ENCODE measurements around the gene RAD50.

The RAD50 gene

DNA sequence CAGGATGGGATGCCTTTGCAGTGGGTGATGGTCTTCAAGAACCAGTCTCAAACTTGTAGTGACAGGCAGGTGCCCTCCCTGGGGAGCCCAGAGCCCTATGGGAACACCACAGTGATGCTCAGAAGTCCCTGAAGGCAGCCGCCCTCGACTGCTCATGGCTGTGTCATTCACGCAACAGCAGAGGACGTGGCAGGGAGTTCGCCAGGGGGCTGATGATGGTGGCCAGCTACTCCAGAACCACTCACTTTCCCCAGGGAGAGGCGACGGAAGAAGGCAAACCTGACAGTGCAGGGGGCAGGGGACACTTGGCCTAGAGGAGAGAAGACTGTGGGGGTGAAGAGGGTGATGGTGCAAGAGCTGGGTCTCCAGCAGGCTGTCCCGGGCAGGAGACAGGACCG is 105.2 kb downstream of the RAD50 start:
- no peak for DNase-seq (ENCODE audit: low read depth)

DNA sequence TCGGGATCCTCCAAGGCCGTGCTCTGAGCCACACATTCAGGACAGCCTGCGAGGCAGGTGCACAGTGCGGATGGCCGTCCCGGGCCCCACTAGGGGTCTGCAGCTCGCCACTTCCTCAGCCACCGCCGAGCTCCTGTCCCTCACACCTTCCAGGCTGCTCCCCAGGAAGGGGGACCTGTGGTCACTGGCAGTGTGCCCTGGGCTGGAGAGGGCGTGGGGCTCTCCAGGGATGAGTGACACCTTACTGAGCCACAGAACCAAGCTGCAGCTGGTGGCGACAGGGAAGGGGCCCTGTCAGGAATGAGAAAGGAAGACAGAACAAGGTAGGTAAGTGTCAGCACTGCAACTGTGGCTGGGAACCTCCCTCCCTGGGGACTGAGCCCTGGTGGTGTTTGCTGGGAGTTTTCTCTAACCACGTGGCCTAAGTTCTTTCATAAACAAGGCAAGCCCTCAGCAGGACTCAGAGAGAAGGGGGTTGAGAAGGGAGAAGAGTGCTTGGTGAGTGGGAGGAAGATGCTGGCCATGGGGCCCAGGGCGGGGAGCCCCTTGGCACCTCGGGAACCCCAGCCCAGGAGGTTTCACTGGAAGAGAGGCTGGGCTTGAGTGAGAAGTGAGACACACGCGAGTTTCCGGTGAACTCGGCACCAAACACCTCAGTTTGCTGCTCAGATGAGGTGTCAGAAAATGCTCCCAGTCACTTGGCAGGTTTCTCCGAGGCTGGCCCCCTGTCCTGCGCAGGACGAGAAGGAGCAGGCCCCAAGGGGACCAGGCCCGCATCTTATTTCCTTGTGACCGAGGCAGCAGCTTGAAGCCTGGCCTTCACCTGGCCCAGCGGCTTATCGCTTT is 106.4 kb downstream of the RAD50 start:
- no peak for DNase-seq (ENCODE audit: low read depth)

DNA sequence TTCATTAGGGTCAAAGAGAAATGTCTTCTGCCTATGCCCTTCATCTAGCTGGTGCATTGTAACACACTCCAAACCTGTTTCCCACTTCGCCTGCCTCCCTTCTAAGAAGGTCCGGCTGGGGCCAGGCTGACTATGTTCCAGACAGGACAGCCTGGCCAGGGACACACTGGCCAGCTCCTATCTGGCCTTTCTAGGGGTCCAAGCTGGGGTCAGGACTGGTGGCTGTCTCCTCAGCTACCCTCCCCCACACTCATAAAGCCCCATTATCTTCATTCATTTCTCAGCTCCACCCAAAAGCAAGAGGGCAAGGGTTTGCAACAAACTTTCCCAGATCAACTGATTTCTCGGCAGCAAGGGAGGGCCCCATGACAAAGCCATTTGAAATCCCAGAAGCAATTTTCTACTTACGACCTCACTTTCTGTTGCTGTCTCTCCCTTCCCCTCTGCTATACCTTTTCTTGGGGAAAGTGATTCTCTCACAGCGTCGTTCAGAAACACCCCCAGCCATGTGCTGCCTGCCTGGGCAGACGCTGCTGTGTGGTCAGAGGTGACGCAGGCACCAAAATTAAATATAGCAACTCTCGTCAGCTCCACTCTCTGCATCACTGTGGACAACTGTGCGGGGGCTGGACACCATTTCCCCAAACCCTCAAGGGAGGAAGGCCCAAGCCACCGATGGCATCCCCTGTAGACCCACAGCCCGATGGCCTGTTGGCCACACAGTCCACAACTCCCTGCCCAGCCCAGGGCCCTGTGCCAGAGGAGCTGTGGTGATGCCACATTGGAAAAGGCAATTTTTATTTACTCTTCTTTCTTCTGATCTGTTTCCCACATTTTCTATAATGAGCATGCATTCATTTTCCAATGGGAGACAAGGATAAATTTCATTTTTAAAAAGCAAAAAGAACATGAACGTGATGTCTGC is 107.3 kb downstream of the RAD50 start:
- DNase-seq (ENCODE audit: low read depth): no peak

DNA sequence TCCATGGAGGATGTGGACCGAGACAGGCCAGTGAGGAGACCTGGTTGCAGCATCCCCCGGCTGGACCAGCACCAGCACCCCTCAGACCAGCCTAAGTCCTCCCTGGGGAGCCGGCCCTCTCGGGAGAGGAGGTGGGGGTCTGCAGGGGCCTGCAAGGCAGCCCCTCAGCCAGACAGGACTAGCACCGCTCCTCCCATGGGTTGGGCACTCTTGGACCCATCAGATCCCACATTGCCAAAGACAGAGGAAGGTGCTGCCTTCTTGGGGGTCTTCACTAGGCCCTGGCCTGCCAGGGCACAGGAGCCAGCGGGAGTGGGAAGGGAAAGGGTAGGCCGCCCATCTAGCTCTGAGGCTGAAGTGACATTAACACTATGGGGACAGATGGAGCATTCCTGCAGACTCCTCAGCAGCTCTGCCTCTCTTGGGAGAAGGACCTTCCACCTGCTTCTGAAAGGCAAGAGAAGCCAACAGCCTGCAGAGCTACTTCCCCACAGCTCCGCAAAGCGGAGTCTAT is 108.0 kb downstream of the RAD50 start:
- no peak for DNase-seq (ENCODE audit: low read depth)

DNA sequence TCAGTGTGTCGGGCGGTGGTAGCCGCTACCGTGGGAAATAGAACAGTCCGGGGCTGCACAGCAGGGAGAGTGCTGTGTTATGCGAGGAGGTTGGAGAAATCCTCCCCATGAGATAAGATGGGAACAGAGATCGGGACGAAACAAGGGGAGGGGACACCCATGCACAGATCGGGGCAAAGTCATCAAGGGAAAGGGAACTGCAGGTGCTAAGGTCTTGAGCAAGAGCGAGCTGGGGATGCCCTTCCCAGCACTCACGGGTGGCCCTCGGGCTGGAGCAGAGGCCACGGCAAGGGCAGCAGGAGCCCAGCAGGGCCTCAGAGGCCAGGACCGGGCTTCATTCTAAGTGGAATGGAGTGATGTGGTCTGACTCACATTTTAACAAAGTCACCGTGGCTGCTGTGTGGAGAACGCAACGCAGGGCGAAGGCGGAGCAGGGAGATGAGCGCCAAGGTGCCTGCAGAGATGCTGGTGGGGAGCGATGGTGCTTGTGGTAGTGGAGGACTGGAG is 108.8 kb downstream of the RAD50 start:
- no peak for DNase-seq (ENCODE audit: low read depth)

DNA sequence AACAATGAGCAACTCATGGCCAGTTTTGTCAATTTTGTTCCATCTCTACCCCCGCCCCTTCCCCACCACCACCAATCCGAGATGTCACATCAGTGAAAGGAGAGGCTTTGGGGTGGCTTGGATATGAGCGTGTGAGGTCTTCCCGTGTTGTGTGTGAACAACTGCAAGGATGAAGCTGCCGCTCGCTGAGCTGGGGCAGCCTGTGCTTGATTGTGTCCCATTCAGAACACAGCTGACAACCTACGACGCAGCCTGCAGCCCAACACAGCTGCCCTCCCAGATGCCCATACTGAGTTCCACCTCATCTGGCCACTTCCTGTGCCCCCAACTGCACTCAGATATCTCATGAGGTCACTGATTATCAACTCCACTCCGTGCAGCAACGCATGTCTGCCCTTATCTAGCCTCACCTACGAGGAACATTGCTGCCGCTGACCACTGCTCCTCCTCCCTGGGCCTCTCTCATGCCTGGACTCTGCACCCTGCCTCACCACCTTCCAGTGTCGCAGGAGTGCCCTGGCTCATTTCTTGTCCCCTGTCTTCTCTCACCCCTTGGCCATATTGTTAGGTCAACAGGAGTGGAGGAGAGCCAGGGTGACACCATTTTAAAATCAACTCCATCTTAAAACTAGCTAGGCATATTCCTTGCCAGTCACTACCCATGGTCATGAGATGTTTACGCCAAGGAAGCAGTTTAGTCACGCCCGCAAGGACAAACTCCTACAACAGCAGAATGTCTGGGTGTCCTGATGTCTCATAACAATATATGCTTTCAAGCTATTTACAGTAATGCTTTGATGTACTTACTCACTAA is 109.7 kb downstream of the RAD50 start:
- no peak for DNase-seq (ENCODE audit: low read depth)

DNA sequence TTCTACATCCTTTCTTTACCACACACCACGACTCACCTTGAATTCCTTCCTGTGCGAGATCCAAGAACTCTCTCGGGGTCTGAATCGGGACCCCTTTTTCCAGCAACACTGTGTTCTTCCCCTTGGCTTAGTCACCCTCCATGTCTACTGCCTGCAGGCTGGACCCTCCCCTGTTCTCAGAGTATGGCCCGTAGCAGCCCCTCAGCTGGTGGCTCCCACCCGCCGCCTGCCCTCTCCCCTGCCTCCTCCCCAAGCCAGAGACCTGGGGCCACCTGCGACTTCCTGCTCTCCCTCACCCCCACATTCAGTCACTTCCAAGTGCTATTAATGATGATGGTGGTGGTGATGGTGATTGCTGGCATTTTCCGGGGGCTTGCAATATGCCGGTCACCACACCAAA is 110.5 kb downstream of the RAD50 start:
- no peak for DNase-seq (ENCODE audit: low read depth)

DNA sequence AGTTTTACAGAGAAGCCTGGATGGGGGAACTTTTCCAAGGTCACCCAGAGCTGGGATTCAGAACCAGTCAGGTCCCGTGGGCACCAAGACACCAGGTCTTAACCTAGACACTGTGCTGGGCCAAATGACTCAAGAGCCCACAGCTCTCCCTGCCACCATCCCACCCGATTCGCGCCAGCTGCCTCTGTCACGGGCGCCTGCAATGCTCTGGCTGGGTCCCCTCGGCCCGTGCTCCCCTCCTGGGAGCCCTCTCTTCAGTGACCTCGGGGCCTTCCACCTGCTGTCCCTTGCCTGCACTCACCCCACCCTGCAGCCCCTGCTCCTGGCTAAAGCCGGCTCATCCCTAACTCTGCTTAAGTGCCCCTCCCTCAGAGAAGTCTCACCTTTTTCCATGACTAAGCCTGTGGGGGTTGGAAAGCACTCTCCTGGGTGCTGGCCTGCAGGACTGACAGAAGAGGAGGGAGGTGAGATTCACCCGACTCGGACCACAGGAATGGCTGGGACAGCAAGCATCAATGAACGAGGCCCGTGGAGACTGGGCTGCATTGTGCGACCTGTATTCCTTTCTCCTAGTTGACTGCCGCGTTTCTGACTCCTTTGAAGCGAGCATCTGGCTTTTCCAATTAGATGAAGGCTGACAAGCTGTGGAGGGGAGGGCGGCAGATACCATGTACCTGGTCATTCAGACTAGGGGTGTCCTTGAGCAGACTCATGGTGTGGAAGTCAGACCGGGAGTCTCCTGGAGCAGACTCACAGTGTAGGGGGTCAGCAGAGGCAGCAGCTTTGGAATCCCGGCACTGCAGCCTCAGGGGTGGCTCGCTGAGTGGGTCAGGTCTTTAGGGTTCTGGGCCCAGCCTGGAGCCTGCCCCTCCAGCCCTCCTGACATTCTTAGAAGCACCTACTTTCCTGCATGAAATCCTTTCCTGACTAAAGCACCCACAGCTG is 111.3 kb downstream of the RAD50 start:
- no peak for DNase-seq (ENCODE audit: low read depth)

DNA sequence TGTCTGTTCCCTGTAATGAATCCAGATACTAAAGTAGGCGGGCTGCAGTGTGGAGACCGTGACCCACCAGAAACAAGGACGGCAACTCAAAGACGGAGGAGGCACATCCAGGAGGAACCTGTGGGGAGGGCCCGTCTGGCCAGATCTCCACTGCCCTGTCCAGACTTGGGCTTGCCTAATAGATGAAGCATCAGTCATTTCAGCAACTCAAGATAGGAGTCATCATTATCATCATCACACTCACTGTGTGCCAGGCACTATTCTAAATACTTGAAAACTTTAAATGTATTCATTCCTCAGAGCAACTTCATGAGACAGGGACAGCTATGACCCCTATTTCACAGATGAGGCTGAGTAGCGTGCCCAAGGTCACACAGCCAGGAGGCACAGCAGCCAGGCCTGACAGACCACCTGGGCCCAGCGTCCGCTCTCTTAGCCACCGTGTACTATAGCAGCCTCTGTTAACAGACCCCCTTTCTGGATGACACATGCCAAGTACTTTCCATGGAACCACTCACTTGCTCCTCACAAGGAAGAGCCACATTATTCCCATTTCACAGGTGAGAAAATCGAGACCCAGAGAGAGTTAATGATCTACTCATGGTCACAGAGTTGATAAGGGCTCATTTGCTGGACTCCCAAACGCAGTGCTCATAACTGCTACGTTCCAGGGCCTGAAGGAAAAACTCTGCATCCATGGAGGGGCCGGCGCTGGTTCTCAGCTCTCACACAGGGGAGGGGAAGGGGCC is 112.1 kb downstream of the RAD50 start:
- DNase-seq (ENCODE audit: low read depth): no peak

DNA sequence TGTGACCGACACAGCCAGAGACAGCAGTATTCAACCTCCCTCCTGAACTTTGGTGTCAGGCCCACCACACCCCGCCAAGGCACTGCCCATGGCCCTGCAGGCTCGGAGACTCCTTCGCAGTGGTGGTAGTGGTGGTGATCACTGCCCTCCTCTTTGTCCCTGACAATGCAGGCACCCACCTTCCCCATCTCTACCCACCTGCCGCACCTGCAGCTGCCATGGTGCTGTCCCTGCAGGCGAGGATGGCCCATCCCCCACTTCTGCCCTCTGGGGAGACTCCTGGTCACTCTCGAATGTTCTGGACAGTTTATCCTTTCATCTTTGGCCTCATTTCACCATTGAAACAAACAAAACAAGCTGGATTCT is 112.7 kb downstream of the RAD50 start:
- DNase-seq (ENCODE audit: low read depth): no peak

DNA sequence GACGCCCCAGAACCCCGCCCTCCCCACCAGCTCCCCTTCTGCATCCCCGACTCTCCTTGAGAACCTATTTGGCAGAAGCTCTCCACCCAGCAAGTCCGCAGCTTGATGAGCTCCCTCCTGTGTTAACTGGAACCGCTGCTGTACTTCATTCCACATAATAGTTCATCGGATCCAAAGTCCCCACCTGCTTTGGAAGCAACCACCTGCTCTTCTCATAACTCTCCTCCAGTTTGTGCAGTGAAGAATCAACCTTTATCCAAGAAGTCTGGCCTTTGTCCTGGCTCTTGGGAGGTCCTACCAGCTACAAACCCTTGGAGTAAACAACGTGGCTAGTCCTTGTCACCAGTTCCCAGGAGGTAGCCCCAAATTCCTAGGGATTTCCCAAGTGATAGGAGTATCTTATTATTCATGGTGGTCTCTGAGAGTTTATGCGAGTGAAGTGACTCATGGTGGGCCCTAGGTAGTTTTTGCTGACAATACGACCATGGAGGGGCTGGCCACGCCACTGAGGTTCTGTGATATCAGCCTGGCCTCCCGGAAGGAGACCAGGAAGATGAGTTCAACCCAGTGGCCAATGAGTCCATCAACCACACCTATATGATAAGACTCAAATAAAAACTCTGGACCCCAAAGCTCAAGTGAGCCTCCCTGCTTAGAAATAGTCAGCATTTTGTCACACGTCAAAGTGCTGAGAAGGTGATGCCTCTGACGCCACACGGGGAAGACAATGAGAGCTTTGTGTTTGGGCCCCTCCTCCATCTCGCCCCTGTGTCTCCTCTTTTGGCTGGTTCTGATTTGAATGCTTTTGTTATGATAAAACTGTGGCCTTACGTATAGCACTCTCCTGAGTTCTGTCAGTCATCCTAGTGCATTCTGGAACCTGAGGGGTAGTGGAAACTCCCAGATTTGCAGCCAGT is 113.4 kb downstream of the RAD50 start:
- DNase-seq (ENCODE audit: low read depth): no peak

DNA sequence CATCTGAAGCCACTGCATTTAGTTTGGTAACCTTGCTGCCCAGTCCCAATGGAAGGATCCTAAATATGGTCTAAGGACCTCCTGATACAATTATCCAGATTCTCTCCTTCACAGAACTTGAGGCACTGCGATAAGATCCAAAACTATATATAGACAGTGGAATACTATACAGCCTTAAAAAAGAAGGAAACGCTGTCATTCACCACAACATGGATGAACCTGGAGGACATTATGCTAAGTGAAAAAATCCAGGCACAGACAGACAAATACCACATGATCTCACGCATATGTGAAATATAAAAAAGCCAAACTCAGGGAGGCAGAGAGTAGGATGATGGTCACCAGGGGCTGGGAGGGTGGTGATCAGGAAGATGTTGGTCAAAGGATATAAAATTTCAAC is 114.2 kb downstream of the RAD50 start:
- no peak for DNase-seq (ENCODE audit: low read depth)

DNA sequence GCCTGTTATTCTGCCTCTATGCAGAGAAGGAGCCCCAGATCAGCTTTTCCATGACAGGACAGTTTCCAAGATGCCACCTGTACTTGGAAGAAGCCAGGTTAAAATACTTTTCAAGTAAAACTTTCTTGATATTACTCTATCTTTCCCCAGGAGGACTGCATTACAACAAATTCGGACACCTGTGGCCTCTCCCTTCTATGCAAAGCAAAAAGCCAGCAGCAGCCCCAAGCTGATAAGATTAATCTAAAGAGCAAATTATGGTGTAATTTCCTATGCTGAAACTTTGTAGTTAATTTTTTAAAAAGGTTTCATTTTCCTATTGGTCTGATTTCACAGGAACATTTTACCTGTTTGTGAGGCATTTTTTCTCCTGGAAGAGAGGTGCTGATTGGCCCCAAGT is 116.7 kb downstream of the RAD50 start:
- no peak for DNase-seq (ENCODE audit: low read depth)

DNA sequence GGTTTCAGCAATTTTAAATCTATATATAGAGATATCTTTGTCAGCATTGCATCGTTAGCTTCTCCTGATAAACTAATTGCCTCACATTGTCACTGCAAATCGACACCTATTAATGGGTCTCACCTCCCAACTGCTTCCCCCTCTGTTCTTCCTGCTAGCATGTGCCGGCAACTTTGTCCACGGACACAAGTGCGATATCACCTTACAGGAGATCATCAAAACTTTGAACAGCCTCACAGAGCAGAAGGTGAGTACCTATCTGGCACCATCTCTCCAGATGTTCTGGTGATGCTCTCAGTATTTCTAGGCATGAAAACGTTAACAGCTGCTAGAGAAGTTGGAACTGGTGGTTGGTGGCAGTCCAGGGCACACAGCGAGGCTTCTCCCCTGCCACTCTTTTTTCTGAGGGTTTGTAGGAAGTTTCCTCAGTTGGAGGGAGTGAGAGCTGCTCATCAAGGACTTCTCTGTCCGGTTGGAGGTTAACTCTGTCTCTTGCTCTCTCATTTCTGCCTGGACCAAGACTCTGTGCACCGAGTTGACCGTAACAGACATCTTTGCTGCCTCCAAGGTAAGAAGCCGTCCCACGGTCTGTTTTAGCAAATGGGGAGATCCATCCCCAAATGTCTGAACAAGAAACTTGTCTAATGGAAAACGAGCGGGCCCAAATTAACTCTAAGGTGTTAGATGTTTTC is 117.3 kb downstream of the RAD50 start, which contains the start of gene IL4:
IL4 (plus strand) TSS at position 51 of the 692 bp plus-strand sequence; CDS start at position 113, 62 bp downstream.
- no peak for DNase-seq (ENCODE audit: low read depth)

DNA sequence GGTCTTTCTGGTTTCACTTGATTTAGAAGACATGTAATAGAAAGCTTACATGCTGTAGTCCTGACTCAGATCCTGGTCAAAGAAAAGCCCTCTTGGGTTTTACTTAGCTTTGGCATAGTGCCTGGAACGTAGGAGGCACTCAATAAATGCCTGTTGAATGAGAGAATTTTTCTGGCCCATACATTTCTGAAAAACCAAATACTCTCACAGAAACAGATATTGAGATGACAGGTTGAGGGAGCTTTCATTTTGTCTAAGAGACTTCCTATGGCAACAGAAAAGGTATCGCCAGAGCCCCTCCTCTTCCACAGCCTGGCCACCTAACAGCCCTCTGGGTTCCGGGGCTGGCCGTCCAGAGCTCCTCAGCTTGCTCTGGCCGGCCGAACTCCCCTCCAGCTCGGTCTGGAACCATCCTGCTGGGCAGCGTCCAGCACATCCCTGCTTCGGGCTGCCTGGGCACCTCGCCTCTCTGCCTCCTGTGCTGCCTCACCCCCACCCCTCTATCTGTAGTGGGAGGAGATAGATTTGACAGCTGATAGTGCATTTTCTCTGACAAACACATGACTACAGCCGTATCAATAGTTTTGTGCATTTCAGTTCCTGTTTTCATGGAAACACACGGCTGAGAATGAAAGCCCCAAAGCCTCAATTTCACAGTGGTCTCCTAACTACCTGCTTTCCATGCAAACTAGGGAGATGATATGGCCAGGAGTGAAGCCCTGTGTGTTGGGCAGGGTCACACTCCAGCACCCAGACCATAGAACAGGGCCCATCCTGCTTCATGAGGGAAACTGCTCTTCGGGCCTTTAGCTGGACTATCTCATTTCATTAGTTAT is 118.1 kb downstream of the RAD50 start:
- peak; percentile 88 for DNase-seq (ENCODE audit: low read depth)

DNA sequence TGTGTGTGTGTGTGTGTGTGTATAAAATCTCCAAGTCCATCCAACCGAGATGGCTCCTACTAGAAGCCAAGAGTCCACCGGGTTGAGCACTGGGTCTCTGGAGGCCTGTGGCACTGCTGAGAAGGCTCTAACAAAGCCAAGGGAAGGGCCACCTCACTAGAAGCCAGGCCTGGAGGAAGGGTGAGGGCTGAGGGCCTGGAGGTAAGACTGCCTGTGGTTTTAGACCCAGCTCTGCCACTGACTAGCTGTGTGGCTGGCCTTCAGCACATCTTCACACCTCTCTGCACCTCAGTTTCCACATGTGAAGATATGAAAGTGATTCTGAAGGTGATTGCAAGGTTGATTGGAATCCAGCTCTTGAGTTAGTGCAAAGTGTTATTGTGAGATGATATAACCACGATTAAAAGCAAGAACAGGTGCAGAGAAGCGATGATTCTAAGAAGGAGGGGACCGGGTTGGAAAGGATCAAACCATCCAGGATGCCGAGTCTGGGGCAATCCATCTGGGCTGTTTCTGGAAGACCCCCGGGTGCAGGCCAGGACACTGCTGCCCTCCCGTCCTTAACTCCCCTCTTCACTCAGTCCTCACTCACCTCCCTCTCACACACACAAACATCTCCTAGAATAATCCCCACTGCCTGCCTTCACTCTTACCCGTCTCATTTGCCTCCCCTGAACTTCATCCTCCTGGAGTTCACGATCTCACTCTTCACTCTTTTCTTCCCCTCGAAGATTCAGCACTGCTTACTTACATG is 119.3 kb downstream of the RAD50 start:
- no peak for DNase-seq (ENCODE audit: low read depth)

Data from fibroblast of gingiva (primary cell).